A673 (cell line): ENCODE measurements around the gene CRACR2B. TPM values are rescaled to one million over a fixed set of nuclear protein-coding genes. Genes with fewer than 3 reads are reported as not detected.

Experiments used
- BruUV-seq: library from RNA; stranded (reverse); fragments of 400-500 nt; replicated peaks from 2 replicates; lab custom pipeline; 2021; lab: Mats Ljungman, UMichigan
- CTCF ChIA-PET: fragments of 300-600 bp; sonication (Branson Sonifier 250); formaldehyde crosslinking; loops from one replicate; lab custom pipeline; 2022; ENCODE audit warnings: antibody characterized with exemption; lab: Charles Lee
- POLR2A ChIA-PET: fragments of 300-600 bp; sonication (Branson Sonifier 250); formaldehyde crosslinking; loops from one replicate; lab custom pipeline; 2022; ENCODE audit warnings: antibody characterized with exemption; ENCODE audit not compliant: low non-redundant PET; lab: Charles Lee
- DNase-seq: peaks from one replicate; pipeline ENCODE4 v3.0.0-alpha.2; 2015; ENCODE audit warnings: low spot score
- H3K27ac ChIP-seq: fragments of 200-600 bp; sonication (generic); 2 replicates; pipeline ENCODE4 v1.5.1; 2016; ENCODE audit warnings: mixed run types, low read depth, mild to moderate bottlenecking, mixed read lengths, antibody characterized with exemption, low read length; ENCODE audit not compliant: poor library complexity, severe bottlenecking
- H3K27me3 ChIP-seq: fragments of 200-600 bp; sonication (generic); replicated peaks from 2 replicates; pipeline ENCODE4 v1.6.1; 2017; ENCODE audit warnings: mixed run types, low read depth, mild to moderate bottlenecking, mixed read lengths, antibody characterized with exemption, low read length; ENCODE audit not compliant: insufficient read depth, poor library complexity
- H3K36me3 ChIP-seq: fragments of 200-600 bp; sonication (generic); 2 replicates; pipeline ENCODE4 v1.6.1; 2016; ENCODE audit warnings: mixed run types, mild to moderate bottlenecking, mixed read lengths, antibody characterized with exemption, low read length; ENCODE audit not compliant: insufficient read depth, poor library complexity, severe bottlenecking
- H3K4me1 ChIP-seq: fragments of 200-600 bp; sonication (generic); 2 replicates; pipeline ENCODE4 v1.6.1; 2017; ENCODE audit warnings: mixed run types, mild to moderate bottlenecking, mixed read lengths, antibody characterized with exemption, low read length; ENCODE audit not compliant: insufficient read depth, poor library complexity, severe bottlenecking
- H3K4me3 ChIP-seq: fragments of 200-600 bp; sonication (generic); 2 replicates; pipeline ENCODE4 v1.5.1; 2016; ENCODE audit warnings: low read depth, mixed run types, mild to moderate bottlenecking, mixed read lengths, low read length; ENCODE audit not compliant: poor library complexity, severe bottlenecking
- H3K9me3 ChIP-seq: fragments of 200-600 bp; sonication (generic); 2 replicates; pipeline ENCODE4 v1.6.1; 2016; ENCODE audit warnings: mixed run types, low read depth, mild to moderate bottlenecking, mixed read lengths, antibody characterized with exemption, low read length; ENCODE audit not compliant: poor library complexity, severe bottlenecking
- CTCF ChIP-seq: fragments of 300-800, 200-600 bp; sonication (generic); conservative IDR thresholded peaks from 2 replicates; pipeline ENCODE4 v1.5.1; 2017; ENCODE audit warnings: low read depth, mild to moderate bottlenecking, antibody characterized with exemption, low read length, moderate library complexity, mixed read lengths
- EZH2 ChIP-seq: fragments of 200-600 bp; sonication (generic); IDR thresholded peaks from 2 replicates; pipeline ENCODE4 v1.6.1; 2017; ENCODE audit warnings: borderline replicate concordance, low read depth, mild to moderate bottlenecking, mixed read lengths, antibody characterized with exemption, low read length; ENCODE audit not compliant: poor library complexity, severe bottlenecking
- intact Hi-C: fragments of 100-400 bp; cut with micrococcal nuclease; formaldehyde crosslinking; loops from one replicate; pipeline ENCODE4 v1.10.0; 2022; ENCODE audit not compliant: unreplicated experiment
- total RNA-seq: library from RNA; stranded (reverse); gene quantifications from 2 replicates; pipeline ENCODE4 v1.2.3, GENCODE V29; 2021

CRACR2B gene
- total RNA-seq, 1 experiment from 2014 or later = 1.1 TPM

GRCh38 chr11:811446-812245 is 16.1 kb upstream of the CRACR2B start:
- intact Hi-C loops = no loop called here
- POLR2A ChIA-PET = interaction anchor here (0.6 kb wide), 2 partner anchors 209 to 306 kb away, joined by 4 to 5 read pairs; no protein-coding TSS in a partner anchor
- peak overlapping the region; percentile 99 for H3K27ac ChIP-seq
- peaks cover 29% of the 10 kb centered on the region for H3K36me3 ChIP-seq
- DNase-seq = no peak
- no peaks in the 10 kb centered on the region for H3K27me3 ChIP-seq
- peak overlapping the region; percentile 95 for H3K4me3 ChIP-seq
- TF ChIP-seq CTCF (no peak), EZH2 (no peak)
- H3K4me1 ChIP-seq = peaks cover 11% of the 10 kb centered on the region
- no TSS peak for BruUV-seq
- CTCF ChIA-PET = no interaction called here
- H3K9me3 ChIP-seq = no peaks in the 10 kb centered on the region

GRCh38 chr11:812390-812789 is 15.3 kb upstream of the CRACR2B start:
- TF ChIP-seq EZH2 = no peak
- TF ChIP-seq CTCF = no peak
- BruUV-seq = no TSS peak
- DNase-seq = no peak
- H3K9me3 ChIP-seq = no peaks in the 10 kb centered on the region
- peaks cover 11% of the 10 kb centered on the region for H3K4me1 ChIP-seq
- intact Hi-C loops = no loop called here
- H3K36me3 ChIP-seq = peaks cover 29% of the 10 kb centered on the region
- no peak overlapping the region for H3K27ac ChIP-seq
- no peaks in the 10 kb centered on the region for H3K27me3 ChIP-seq
- H3K4me3 ChIP-seq = no peak overlapping the region
- ChIA-PET POLR2A (interaction anchor here (0.6 kb wide), 1 partner anchor 307 kb away, joined by 5 read pairs; no protein-coding TSS in a partner anchor), CTCF (no interaction called here)

- Histone ChIP-seq H3K36me3 (peaks cover 29% of the 10 kb centered on the region), H3K4me1 (peaks cover 11% of the 10 kb centered on the region), H3K9me3 (no peaks in the 10 kb centered on the region), H3K4me3 (no peak overlapping the region), H3K27me3 (no peaks in the 10 kb centered on the region), H3K27ac (no peak overlapping the region)
- no TSS peak for BruUV-seq
- DNase-seq = no peak
- ChIA-PET CTCF (no interaction called here), POLR2A (no interaction called here)
- intact Hi-C loops = no loop called here
- no peak for TF ChIP-seq EZH2
Observed at GRCh38 chr11:813072-813455, 14.7 kb upstream of the CRACR2B start.
